ENCODE measurements around the gene NDUFA3. TPM values are rescaled to one million over a fixed set of nuclear protein-coding genes. Genes with fewer than 3 reads are reported as not detected.

NDUFA3 gene
- total and polyA plus RNA-seq, 2 of the 13 experiments (the other 11 are each of a cell fraction or from before 2014, with no cell fraction given), result 31.6 to 75.4 TPM

GRCh38 chr19:54136864-54137698, 34.4 kb downstream of the NDUFA3 start (continued):
- TF ChIP-seq ZNF101 (CRISPR knock-in tag; IDR thresholded peaks at IDR 0.05; ENCODE audit: borderline replicate concordance, low read depth) (no peak), ZKSCAN1 (IDR thresholded peaks at IDR 0.05; ENCODE audit: low read length) (no peak), MED1 (CRISPR knock-in tag; IDR thresholded peaks at IDR 0.05) (peak; percentile 27; the same call in 1 of the 2 replicates), ZNF280B (CRISPR knock-in tag; IDR thresholded peaks at IDR 0.05; ENCODE audit: borderline replicate concordance) (no peak), NFYC (CRISPR knock-in tag; IDR thresholded peaks at IDR 0.05) (peak; percentile 94), WIZ (CRISPR knock-in tag; IDR thresholded peaks at IDR 0.05) (no peak), PTBP1 (IDR thresholded peaks at IDR 0.05; ENCODE audit: low read depth, low read length, poor library complexity, severe bottlenecking) (no peak), KAT8 (CRISPR knock-in tag; IDR thresholded peaks at IDR 0.05) (peak; percentile 64; the same call in 1 of the 2 replicates), ZZZ3 (CRISPR knock-in tag; IDR thresholded peaks at IDR 0.05; ENCODE audit: borderline replicate concordance) (no peak), U2AF1 (optimal IDR thresholded peaks at IDR 0.05; ENCODE audit: low read depth, low read length) (no peak), HNF4A (CRISPR knock-in tag; IDR thresholded peaks at IDR 0.05) (no peak), REL (CRISPR knock-in tag; conservative IDR thresholded peaks at IDR 0.05) (no peak), ZNF317 (CRISPR knock-in tag; IDR thresholded peaks at IDR 0.05) (no peak), ZNF687 (CRISPR knock-in tag; IDR thresholded peaks at IDR 0.05) (peak; percentile 11; the same call in 1 of the 2 replicates), ZBTB8A (CRISPR knock-in tag; IDR thresholded peaks at IDR 0.05; ENCODE audit: borderline replicate concordance, low read depth) (no peak)
- TF ChIP-seq, protein P1, sequence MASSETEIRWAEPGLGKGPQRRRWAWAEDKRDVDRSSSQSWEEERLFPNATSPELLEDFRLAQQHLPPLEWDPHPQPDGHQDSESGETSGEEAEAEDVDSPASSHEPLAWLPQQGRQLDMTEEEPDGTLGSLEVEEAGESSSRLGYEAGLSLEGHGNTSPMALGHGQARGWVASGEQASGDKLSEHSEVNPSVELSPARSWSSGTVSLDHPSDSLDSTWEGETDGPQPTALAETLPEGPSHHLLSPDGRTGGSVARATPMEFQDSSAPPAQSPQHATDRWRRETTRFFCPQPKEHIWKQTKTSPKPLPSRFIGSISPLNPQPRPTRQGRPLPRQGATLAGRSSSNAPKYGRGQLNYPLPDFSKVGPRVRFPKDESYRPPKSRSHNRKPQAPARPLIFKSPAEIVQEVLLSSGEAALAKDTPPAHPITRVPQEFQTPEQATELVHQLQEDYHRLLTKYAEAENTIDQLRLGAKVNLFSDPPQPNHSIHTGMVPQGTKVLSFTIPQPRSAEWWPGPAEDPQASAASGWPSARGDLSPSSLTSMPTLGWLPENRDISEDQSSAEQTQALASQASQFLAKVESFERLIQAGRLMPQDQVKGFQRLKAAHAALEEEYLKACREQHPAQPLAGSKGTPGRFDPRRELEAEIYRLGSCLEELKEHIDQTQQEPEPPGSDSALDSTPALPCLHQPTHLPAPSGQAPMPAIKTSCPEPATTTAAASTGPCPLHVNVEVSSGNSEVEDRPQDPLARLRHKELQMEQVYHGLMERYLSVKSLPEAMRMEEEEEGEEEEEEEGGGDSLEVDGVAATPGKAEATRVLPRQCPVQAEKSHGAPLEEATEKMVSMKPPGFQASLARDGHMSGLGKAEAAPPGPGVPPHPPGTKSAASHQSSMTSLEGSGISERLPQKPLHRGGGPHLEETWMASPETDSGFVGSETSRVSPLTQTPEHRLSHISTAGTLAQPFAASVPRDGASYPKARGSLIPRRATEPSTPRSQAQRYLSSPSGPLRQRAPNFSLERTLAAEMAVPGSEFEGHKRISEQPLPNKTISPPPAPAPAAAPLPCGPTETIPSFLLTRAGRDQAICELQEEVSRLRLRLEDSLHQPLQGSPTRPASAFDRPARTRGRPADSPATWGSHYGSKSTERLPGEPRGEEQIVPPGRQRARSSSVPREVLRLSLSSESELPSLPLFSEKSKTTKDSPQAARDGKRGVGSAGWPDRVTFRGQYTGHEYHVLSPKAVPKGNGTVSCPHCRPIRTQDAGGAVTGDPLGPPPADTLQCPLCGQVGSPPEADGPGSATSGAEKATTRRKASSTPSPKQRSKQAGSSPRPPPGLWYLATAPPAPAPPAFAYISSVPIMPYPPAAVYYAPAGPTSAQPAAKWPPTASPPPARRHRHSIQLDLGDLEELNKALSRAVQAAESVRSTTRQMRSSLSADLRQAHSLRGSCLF (CRISPR knock-in tag; IDR thresholded peaks at IDR 0.05; ENCODE audit: borderline replicate concordance), result no peak
- TF ChIP-seq, protein P2, sequence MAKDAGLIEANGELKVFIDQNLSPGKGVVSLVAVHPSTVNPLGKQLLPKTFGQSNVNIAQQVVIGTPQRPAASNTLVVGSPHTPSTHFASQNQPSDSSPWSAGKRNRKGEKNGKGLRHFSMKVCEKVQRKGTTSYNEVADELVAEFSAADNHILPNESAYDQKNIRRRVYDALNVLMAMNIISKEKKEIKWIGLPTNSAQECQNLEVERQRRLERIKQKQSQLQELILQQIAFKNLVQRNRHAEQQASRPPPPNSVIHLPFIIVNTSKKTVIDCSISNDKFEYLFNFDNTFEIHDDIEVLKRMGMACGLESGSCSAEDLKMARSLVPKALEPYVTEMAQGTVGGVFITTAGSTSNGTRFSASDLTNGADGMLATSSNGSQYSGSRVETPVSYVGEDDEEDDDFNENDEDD (CRISPR knock-in tag; IDR thresholded peaks at IDR 0.05; ENCODE audit: borderline replicate concordance), result peak; percentile 41; the same call in 1 of the 2 replicates
